ENCODE data around the gene ONECUT2.

GRCh38 chr18:57446322-57446721, 11.1 kb downstream of the ONECUT2 start:
- peak in 1 of 6 experiments; percentile 19 for TF ChIP-seq CTCF (IDR thresholded peaks at IDR 0.05)
- no peak for TF ChIP-seq POLR2AphosphoS5 (IDR thresholded peaks at IDR 0.05)
- TF ChIP-seq EP300 (IDR thresholded peaks at IDR 0.05), result no peak
- TF ChIP-seq POLR2A (IDR thresholded peaks at IDR 0.05), result no peak
